Stimulated activated CD4-positive, alpha-beta T cell treated with anti-CD3 and anti-CD28 coated beads, Interleukin-15, amount 100 ng/mL, for 48 hours (primary cell): ENCODE data around the gene TMSB4X.
"Not testable (repeated sequence)": the region's sequence is repeated elsewhere in the genome, so short reads cannot be mapped to it uniquely, and the experiment has no call there.

Experiments
- DNase-seq, 2 donors: peaks; one replicate each; pipeline ENCODE4 v3.0.0-alpha.2; 2020; ENCODE audit warnings: low read depth in 2 of 2

TMSB4X gene

GRCh38 chrX:12955882-12956703, 18.8 kb upstream of the TMSB4X start:
- peak; percentile 49 to 57 for DNase-seq

DNA sequence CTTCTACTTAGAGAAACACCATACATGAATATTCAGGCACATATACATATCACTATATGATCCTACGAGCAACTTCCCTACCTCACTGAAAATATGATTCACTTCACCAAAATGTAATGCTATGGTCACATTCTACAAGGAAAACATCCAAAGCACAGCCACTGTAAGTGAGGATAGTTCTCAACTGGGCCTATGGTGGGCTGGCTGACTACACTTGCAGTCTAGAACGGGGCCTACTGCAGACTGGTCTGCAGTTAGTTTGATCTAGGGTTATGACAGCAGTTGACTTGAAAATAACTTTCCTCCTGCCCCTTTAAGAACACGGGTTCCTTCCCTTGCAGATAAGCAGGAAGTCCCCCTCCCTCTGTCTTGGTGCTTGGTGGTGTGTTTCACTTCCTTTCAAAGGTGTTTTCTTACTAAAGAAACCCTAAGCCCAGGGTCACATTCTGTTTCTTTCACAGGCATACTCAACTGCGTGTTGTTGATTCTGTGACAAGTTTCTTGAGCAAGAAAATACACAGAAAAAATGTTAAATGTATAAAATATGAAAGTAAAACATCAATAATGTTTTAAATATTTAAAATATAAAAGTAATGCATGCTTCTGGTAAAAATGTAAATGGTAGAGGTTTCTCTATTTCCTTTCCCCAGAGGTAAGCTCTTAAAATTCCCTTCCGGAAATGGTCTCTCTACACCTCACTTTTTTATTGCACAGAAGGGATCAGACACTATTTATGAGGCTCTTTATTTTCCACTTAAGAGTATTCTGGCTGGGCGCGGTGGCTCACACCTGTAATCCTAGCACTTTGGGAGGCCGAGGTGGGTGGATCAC, 18.0 kb upstream of the TMSB4X start:
- no peak for DNase-seq

DNA sequence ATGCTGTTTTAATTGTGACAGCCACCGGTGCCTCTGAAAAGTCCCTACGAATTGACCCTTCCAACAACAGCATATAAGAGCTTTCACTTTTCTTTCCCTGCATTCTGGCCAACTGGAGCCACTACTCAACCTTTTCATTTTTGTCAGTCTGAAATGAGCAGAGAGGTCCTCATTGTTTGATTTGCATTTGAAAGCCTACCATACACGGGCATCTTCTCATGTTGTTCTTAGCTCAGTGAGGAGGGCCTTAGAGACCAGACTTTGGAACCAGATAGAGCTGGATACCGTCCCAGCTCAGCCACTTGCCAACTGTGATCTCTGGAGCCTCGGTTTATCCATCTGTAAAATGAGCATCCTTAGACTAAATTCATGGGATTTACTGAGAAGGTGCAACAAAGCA, 16.9 kb upstream of the TMSB4X start:
- no peak for DNase-seq

DNA sequence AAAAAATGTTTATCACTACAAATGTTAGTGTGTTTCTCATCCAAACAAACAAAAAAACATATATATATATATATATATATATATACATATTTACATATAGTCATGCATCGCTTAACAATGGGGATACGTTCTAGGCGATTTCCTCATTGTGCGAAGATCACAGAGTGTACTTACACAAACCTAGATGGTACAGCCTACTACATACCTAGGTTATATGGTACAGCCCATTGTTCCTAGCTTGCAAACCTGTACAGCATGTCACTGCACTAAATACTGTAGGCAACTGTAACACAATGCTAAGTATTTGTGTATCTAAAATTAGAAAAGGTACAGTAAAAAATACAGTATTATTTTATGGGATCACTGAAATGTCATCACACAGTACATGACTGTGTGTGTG, 16.4 kb upstream of the TMSB4X start:
- no peak for DNase-seq

DNA sequence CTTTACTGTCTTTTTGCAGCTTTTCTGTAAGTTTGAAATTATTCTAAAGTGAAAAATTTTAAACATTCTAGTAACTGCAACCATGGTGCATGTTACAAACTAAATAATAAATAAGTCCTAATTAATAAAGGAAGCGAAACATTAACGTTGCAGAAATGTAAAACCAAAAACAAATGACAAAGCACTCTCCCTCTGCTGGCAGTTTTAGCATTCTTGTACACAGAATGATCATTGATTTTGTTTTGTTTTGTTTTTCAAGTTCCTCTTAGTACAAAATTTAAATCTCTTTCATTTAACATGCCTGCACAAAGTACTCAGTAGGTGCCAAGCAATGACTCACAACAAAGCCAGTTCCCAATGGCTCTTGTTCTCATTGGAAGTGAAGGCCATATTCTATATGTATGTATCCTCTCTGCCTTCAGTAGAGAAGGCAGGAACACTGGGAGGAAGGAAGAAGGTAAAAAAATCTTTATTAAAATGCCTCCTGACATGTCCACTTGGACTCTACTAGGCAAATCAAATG, 13.7 kb upstream of the TMSB4X start:
- no peak for DNase-seq

DNA sequence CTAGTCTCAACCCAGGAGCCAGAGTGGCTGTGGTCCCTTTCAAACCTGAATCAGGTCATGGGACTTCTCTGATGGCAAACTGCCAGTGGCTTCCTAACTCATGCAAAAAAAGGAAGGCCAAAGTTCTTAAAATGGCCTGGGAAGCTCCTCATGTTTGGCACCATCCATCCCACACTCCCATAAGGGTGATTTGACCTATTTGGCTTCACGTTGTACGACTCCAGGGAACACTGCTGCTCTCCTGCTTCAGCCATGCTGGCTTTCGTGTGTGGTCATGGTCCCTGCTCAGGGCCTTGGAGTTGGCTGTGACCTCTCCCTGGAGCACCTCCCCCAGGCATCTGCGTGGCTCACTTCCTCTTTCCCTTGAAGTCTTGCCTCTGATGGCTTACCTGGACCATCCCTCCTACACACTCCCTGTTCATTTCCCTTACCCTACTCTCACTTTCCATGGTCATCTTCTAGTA, 12.8 kb upstream of the TMSB4X start:
- no peak for DNase-seq

GRCh38 chrX:12963210-12963850, 11.6 kb upstream of the TMSB4X start:
- not testable (repeated sequence) for DNase-seq

DNA sequence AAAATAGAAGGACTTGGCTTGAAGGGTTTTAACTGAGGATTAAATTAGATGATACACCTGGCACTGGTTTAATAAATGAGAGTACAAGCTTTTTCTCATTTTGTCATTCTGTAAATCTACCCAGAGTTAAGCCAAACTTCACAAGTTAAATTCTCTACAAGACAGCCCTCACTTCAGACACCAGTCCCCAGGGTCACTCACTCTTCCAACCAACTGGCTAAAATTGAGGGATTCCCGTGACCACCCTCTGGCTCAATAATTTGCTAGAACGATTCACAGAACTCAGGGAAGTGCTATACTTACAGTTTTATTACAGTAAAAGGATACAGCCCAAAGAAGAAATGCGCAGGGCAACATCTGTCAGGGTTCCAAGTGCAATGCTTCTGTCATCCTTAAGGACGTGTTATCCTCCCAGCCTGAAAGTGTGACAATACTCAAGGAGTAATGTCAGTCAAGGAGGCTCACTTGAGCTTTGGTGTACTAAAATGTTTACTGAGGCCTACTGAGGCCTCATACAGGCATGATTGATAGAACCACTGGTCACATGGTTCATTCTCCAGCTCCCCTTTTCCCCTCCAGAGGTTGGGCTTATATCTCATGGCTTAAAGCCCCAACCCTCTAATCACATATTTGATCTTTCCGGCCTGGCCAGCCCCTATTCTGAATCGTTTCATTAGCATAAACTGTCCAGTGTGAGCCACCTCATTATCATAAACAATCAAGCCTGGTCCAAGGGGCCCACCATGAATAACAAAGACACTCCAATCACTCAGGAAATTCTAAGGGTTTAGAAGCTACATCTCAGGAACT, 9.6 kb upstream of the TMSB4X start:
- DNase-seq: no peak

DNA sequence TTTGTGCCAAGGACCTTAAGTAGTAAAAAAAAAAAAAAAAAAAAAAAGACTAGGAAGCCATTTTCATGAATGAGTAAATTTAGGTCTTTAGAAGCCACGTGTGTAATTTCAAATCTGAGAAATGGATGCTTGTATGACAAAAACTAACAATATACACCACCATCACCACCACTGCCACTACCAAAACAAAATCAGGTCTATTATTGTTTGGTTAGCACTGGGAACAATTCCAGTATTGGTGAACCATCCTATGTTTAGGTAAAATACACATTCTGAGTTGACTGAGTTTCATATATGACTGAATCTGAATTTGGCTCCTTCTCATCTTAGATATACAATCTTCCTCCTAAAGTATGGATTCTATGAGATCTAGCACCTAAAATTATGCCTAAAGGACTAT, 8.8 kb upstream of the TMSB4X start:
- DNase-seq: no peak

DNA sequence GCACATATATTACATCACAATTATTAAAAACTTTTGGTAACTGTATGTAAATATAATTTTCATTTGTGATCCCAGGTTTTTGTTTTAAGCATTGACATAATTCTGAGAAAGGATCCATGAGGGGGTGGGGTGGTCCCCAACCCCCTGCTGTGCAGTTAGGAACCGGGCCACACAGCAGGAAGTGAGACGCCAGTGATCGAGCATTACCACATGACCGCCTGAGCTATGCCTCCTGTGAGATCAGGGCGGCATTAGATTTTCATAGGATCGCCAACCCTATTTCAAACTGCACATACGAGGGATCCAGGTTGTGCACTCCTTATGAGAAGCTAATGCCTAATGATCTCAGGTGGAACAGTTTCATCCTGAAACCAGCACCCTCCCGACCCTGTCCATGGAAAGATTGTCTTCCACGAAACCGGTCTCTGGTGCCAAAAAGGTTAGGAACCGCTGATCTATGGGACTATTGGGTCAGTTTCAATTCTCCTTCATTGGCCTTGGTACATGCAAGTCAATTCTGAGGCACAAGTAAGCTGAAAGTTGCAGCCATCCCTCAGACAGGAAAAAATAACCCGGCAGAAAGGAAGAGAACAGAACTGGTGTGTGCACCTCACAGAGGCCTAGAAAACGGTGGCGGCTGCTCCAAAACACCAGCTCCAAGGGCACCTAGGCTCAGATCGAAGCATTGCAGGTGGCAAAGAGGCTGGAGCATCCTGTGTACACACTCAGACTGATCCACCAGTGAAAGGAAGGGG, 7.0 kb upstream of the TMSB4X start:
- no peak for DNase-seq

- peak in 1 of 2 donors; percentile 30 for DNase-seq
These were observed 4.2 kb upstream of the TMSB4X start for GRCh38 chrX:12970691-12971202.

DNA sequence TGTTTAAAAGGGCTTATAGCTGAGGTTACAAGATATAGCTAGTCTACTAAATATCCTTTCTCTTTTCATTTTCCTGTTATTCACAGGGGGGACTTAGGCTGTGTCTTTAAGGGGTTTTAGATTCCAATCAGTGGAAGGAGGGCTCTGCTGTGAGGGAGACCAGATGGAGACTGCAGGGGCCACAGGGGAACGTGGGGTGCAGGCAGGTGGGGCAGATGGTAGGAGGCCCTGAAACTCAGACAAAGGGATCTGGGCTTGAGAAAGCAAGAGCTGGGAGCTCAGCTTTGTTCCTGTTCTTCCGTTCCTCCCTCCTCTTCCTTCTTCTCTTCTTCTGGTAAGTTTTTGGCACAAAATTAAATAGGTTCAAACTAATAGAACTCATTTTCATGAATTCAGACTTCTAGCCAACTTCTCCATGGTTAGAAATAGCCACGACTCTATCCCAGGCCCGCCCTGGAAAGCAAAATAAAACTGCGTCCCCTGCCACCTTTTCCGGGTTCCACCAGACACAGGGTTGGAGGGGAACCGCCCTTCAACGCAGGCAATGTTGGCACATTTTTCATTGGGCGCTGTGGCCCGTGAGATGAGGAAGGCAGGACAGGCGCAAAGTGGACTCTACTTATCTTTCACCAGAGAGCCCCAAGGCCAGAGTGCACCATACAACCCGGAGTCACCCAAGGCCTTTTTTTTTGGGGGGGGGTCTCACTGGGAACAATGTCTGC, 3.5 kb upstream of the TMSB4X start:
- peak in 1 of 2 donors; percentile 33 for DNase-seq

DNA sequence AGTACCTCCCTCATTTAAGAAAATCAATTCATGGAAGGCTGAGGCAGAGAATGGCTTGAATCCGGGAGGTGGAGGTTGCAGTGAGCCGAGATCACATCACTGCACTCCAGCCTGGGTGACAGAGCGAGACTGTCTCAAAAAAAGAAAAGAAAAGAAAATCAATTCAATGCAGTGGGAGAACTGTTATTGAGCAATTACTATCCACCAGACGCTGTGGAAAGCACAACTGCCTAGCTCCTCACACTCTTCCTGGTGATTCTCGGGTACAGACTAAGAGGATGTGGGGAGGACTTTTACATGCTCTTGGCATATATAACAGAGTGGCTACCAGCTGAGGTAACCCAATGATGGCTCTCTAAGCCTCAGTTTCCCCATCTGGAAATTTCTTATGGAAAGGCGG, 2.7 kb upstream of the TMSB4X start:
- no peak for DNase-seq

GRCh38 chrX:12972878-12973560, 1.9 kb upstream of the TMSB4X start:
- no peak for DNase-seq

DNA sequence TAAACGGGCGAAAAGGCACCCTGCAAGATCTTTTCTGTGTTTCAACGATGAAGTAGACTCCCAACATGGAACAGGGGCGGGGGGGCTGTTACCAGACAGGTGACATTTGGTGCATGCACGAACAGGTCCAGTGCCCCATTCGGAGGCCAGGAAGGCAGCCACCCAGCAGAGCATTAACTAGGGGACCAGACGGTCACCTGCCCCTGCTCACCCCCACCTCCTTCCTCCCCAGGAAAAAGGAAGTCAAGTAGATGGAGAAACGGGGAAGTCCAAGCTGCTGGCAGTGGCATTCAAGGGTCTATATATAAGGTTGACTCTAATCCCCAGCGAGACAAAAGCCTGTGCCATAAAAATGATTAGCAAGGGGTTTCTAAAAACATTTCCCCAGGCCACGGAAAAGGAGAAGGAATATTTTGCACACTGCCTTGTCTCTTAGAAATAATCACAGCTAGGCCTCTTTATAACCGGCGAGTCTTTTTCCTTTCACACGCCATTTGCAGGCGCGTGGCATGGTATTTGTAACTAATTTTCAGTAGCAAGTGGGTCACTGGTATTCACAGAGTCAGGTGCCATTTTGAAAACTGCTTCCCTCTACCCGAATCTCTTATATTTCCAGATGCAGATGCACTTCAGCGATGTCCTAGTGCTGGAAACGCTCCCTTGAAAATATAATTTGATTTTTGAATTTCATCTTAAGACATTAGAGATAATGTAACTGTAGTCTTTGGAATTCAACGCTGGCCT, 1.2 kb upstream of the TMSB4X start:
- DNase-seq: no peak

- peak in 1 of 2 donors; percentile 57 for DNase-seq
These were observed 560 bp upstream of the TMSB4X start for GRCh38 chrX:12974305-12974795.

DNA sequence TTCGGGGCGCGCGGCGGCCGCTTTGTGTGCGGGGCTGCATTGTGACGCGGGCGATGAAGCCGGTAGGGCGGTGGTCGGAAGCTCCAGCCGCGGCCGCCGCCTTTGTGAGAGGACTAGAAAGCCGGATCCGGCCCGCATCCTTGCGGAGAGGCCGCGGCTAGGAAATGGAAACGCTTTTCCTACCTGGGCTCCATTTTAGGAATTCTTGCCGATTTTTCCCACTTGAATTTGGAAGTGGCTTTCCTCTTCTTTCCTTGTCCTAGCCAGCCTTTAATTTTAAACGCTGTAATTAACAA, 708 bp downstream of the TMSB4X start:
- no peak for DNase-seq

DNA sequence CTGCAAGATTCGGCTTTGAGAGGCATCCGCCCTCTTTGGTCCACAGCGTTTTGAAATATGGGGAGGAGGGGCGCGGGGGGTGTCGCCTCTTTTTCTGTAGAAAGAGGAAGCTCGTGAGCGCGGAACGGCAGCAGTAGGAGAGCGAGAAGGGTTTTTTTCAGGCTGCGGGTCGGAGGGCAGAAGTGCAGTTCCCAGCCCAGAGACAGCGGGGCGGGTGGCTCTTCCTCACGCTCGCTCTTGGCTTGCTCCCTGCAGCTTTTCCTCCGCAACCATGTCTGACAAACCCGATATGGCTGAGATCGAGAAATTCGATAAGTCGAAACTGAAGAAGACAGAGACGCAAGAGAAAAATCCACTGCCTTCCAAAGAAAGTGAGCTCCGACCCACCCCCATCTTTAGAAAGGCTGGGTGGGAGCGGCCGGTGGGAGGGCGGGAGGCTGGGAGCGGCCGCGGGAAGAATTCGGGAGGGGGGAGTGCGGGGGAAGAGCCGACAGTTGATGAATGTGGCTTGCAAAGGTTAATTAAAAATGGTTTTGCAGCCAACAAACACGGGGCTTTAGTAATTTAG, 1.2 kb downstream of the TMSB4X start:
- DNase-seq: no peak
